Loucy (cell line): ENCODE data around the gene KANSL2.

Experiments
- CTCF ChIP-seq: fragments of 200-600 bp; sonication (generic); conservative IDR thresholded peaks from 2 replicates; pipeline ENCODE4 v1.5.1; 2014; ENCODE audit warnings: mild to moderate bottlenecking, antibody characterized with exemption, low read length
- EZH2phosphoT487 ChIP-seq: fragments of 200-600 bp; IDR thresholded peaks from 2 replicates; pipeline ENCODE4 v1.6.1; 2018; ENCODE audit warnings: antibody characterized with exemption, mild to moderate bottlenecking, moderate library complexity, borderline replicate concordance

- TF ChIP-seq CTCF (no peak), EZH2phosphoT487 (no peak)
Measured at GRCh38 chr12:48629541-48629940, 52.5 kb downstream of the KANSL2 start.
